ENCODE results near the gene CLDN15. TPM values are rescaled to one million over a fixed set of nuclear protein-coding genes. Genes with fewer than 3 reads are reported as not detected.

CLDN15 gene
- total RNA-seq, 1 donor, result 3.0 TPM

GRCh38 chr7:101241443-101242349, 4.1 kb upstream of the CLDN15 start:
- no peak for DNase-seq (ENCODE audit: low read depth)
- H3K4me3 ChIP-seq (ENCODE audit: low read depth, low read length), result no peak overlapping the region
- no peak for TF ChIP-seq CTCF (IDR thresholded peaks at IDR 0.05; ENCODE audit: insufficient read depth, low read length)

GRCh38 chr7:101241015-101241363, 3.4 kb upstream of the CLDN15 start:
- TF ChIP-seq CTCF (IDR thresholded peaks at IDR 0.05; ENCODE audit: insufficient read depth, low read length), result no peak
- peak; percentile 26 for DNase-seq (ENCODE audit: low read depth)
- H3K4me3 ChIP-seq (ENCODE audit: low read depth, low read length), result no peak overlapping the region

GRCh38 chr7:101240226-101241014, 2.8 kb upstream of the CLDN15 start:
- DNase-seq (ENCODE audit: low read depth), result no peak
- TF ChIP-seq CTCF (IDR thresholded peaks at IDR 0.05; ENCODE audit: insufficient read depth, low read length), result no peak
- no peak overlapping the region for H3K4me3 ChIP-seq (ENCODE audit: low read depth, low read length)

GRCh38 chr7:101239951-101240220, 2.3 kb upstream of the CLDN15 start:
- TF ChIP-seq CTCF (IDR thresholded peaks at IDR 0.05; ENCODE audit: insufficient read depth, low read length), result no peak
- no peak for DNase-seq (ENCODE audit: low read depth)
- H3K4me3 ChIP-seq (ENCODE audit: low read depth, low read length), result no peak overlapping the region

GRCh38 chr7:101239191-101239950, 1.8 kb upstream of the CLDN15 start:
- DNase-seq (ENCODE audit: low read depth), result no peak
- no peak for TF ChIP-seq CTCF (IDR thresholded peaks at IDR 0.05; ENCODE audit: insufficient read depth, low read length)
- H3K4me3 ChIP-seq (ENCODE audit: low read depth, low read length), result no peak overlapping the region

- no peak for TF ChIP-seq CTCF (IDR thresholded peaks at IDR 0.05; ENCODE audit: insufficient read depth, low read length)
These were observed 902 bp upstream of the CLDN15 start for GRCh38 chr7:101238226-101239182.

More at GRCh38 chr7:101238226-101239182, 902 bp upstream of the CLDN15 start:
- no peak overlapping the region for H3K4me3 ChIP-seq (ENCODE audit: low read depth, low read length)
- no peak for DNase-seq (ENCODE audit: low read depth)

Measured in fibroblast of the aortic adventitia (primary cell).